ENCODE data around the gene DHRS7.
"Not testable (repeated sequence)": the region's sequence is repeated elsewhere in the genome, so short reads cannot be mapped to it uniquely, and the experiment has no call there.

Gene DHRS7

DNA sequence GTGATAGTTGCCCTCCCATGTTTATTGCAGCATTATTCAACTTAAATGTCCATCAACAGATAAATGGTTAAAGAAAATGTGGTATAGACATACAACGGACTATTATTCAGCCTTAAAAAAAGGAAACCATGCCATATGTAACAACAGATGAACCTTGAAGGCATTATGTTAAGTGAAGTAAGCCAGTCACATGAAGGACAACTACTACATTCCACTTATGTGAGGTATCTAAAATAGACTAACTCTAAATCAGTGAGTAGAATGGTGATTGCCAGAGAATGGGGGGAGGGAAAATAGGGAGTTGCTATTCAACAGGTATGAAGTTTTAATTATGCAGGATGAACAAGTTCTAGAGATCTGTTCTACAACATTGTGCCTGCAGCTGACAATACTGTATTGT, 63.4 kb downstream of the DHRS7 start:
- H3K4me1 ChIP-seq (ENCODE audit: control insufficient read depth in 1 of 2, insufficient read depth in 1 of 2, low read depth in 1 of 2, low read length in 1 of 2) = no peaks in the 10 kb centered on the region
- H3K9me3 ChIP-seq = no peaks in the 10 kb centered on the region
- H3K36me3 ChIP-seq = peaks cover 7% of the 10 kb centered on the region
- no peak for TF ChIP-seq CTCF (IDR thresholded peaks at IDR 0.05)
- no peak overlapping the region for H3K27ac ChIP-seq
- no peak overlapping the region for H3K4me3 ChIP-seq (ENCODE audit: low read depth in 1 of 2, low read length in 1 of 2)
- H3K27me3 ChIP-seq = no peaks in the 10 kb centered on the region

DNA sequence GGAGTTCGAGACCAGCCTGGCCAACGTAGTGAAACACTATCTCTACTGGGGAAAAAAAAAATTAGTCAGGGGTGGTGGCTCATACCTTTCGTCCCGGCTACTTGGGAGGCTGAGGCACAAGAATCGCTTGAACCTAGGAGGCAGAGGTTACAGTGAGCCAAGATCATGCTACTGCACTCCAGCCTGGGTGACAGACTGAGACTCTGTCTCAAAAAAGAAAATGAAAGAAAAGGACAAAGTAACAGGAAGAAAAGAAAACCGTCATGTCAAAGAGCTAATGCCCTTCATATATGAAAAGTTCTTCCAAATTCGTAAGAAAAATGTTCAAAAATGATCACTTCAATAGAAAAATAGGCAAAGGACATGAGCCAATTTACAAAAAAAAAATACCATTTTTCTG, 65.3 kb downstream of the DHRS7 start:
- not testable (repeated sequence) for H3K4me1 ChIP-seq (ENCODE audit: control insufficient read depth in 1 of 2, insufficient read depth in 1 of 2, low read depth in 1 of 2, low read length in 1 of 2); H3K27me3 ChIP-seq; H3K36me3 ChIP-seq; H3K9me3 ChIP-seq; H3K27ac ChIP-seq; H3K4me3 ChIP-seq (ENCODE audit: low read depth in 1 of 2, low read length in 1 of 2)

DNA sequence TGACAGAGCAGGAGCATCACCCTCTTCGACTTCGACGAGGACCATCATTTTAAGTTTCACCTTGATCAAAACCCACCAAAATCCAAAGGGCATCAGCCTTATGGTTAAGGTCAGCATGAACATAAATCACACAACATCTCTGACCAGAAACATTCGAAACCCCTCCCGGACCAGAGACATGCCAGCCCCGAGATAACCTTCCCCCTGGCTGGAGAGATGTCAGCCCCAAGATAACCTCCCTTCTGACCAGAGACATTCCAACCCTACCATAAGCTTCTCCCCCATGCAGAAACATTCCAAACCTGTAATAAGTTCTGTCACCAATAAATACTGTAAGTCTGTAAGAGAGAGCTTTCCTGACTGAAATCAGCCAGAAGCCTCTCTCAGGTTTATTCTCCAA, 67.2 kb downstream of the DHRS7 start:
- Histone ChIP-seq H3K36me3 (peaks cover 7% of the 10 kb centered on the region), H3K27ac (no peak overlapping the region), H3K27me3 (no peaks in the 10 kb centered on the region), H3K4me1 (ENCODE audit: control insufficient read depth in 1 of 2, insufficient read depth in 1 of 2, low read depth in 1 of 2, low read length in 1 of 2) (peaks cover 15% of the 10 kb centered on the region in 2 experiments), H3K4me3 (ENCODE audit: low read depth in 1 of 2, low read length in 1 of 2) (no peak overlapping the region), H3K9me3 (no peaks in the 10 kb centered on the region)
- no peak for TF ChIP-seq CTCF (IDR thresholded peaks at IDR 0.05)

DNA sequence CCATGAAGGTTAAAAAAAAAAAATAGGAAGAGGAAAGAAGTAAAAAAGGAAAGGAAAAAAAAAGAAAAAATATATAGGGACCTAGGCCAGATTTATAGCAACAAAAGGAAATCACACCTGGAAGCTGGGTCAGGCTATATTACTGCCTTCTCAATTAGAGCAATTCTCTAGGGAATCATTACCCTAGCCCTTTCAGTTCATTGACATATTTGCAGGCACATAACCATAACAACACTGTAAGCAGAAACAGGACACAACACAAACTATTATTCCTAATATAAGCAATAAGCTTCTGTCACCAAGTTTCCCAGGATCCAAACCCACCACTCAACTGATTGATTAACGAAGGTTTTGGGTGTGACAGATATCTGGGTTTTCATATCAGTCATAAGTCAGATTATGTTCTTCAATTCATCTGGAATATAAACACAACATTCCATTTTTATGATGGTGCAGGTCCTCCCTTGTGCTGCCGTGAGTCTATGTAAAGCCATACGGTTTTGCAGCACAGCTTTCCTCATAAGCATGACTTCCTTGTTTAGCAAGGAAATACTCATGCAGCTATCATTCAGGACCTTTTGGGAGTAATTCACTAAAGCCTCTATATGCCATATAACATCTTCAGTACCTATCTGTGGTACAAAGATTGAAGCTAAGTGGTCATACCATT, 69.3 kb downstream of the DHRS7 start:
- H3K27me3 ChIP-seq = no peaks in the 10 kb centered on the region
- no peaks in the 10 kb centered on the region for H3K9me3 ChIP-seq
- no peak for TF ChIP-seq CTCF (IDR thresholded peaks at IDR 0.05)
- H3K4me1 ChIP-seq (ENCODE audit: control insufficient read depth in 1 of 2, insufficient read depth in 1 of 2, low read depth in 1 of 2, low read length in 1 of 2) = peaks cover 23 to 29% of the 10 kb centered on the region in 2 experiments
- H3K27ac ChIP-seq = no peak overlapping the region
- H3K36me3 ChIP-seq = peaks cover 7% of the 10 kb centered on the region
- H3K4me3 ChIP-seq (ENCODE audit: low read depth in 1 of 2, low read length in 1 of 2) = no peak overlapping the region

GRCh38 chr14:60095231-60095630, 70.0 kb downstream of the DHRS7 start:
- Histone ChIP-seq H3K9me3 (no peaks in the 10 kb centered on the region), H3K4me3 (ENCODE audit: low read depth in 1 of 2, low read length in 1 of 2) (no peak overlapping the region), H3K36me3 (peaks cover 7% of the 10 kb centered on the region), H3K27ac (no peak overlapping the region), H3K4me1 (ENCODE audit: control insufficient read depth in 1 of 2, insufficient read depth in 1 of 2, low read depth in 1 of 2, low read length in 1 of 2) (peaks cover 25 to 33% of the 10 kb centered on the region in 2 experiments), H3K27me3 (no peaks in the 10 kb centered on the region)
- TF ChIP-seq CTCF (IDR thresholded peaks at IDR 0.05) = no peak

DNA sequence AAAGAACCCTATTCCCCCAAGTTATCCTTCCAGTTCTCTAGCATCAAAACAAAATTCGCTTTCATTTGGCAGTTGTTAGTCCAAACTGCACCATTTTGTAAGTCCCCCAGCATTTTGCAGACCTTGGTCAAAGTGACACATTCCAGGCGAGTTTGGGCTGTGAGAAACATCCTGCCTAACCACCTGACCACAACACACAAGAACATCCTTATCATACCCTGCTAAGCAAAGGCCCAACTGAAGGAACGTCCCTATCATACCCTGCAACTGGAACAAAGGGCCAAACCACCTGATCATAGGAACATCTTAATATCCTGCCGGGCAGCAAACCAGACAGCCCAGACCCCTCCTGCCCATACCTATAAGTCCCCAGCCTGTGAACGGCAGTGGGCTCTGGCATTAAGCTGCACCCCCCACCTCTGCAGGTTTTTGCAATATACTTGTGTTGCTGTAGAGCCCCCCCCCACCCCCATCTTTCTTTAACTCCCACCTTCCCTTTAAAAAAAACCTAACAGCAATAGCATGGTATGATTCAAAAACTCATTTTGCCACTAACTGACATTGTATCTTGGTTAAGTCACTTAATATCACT, 70.8 kb downstream of the DHRS7 start:
- H3K27ac ChIP-seq = no peak overlapping the region
- H3K4me3 ChIP-seq (ENCODE audit: low read depth in 1 of 2, low read length in 1 of 2) = no peak overlapping the region
- H3K9me3 ChIP-seq = no peaks in the 10 kb centered on the region
- no peaks in the 10 kb centered on the region for H3K27me3 ChIP-seq
- H3K4me1 ChIP-seq (ENCODE audit: control insufficient read depth in 1 of 2, insufficient read depth in 1 of 2, low read depth in 1 of 2, low read length in 1 of 2) = peaks cover 25 to 33% of the 10 kb centered on the region in 2 experiments
- peaks cover 7% of the 10 kb centered on the region for H3K36me3 ChIP-seq
- no peak for TF ChIP-seq CTCF (IDR thresholded peaks at IDR 0.05)

Measured in neutrophil (primary cell).